Stimulated activated CD4-positive, alpha-beta T cell treated with anti-CD3 and anti-CD28 coated beads, Interleukin-12 subunit alpha, Interleukin-12 subunit beta, amount 100 ng/mL, for 4 hours (primary cell): Measurements from ENCODE around the gene ST7.
"Not testable (repeated sequence)": the region's sequence is repeated elsewhere in the genome, so short reads cannot be mapped to it uniquely, and the experiment has no call there.

Experiments used
- DNase-seq: peaks from one replicate; pipeline ENCODE4 v3.0.0-alpha.2; 2020

ST7 gene

GRCh38 chr7:116953372-116953905, at the start of gene ST7:
ST7 (plus strand) TSS chr7:116953501; CDS start chr7:116953541, 40 bp downstream.
- DNase-seq: peak; percentile 61

- DNase-seq: no peak
Observed at GRCh38 chr7:116906391-116906790, 46.9 kb upstream of the ST7 start.

GRCh38 chr7:116910383-116910782, 42.9 kb upstream of the ST7 start:
- DNase-seq: no peak

GRCh38 chr7:116911801-116912200, 41.5 kb upstream of the ST7 start:
- DNase-seq: no peak

- DNase-seq: no peak
Observed at GRCh38 chr7:116912269-116912909, 40.9 kb upstream of the ST7 start.

GRCh38 chr7:116918704-116919103, 34.6 kb upstream of the ST7 start:
- no peak for DNase-seq

- DNase-seq: no peak
Observed at GRCh38 chr7:116920359-116920758, 32.9 kb upstream of the ST7 start.

- no peak for DNase-seq
Observed at GRCh38 chr7:116922545-116922944, 30.8 kb upstream of the ST7 start.

GRCh38 chr7:116924741-116925140, 28.6 kb upstream of the ST7 start:
- no peak for DNase-seq

- DNase-seq: no peak
Observed at GRCh38 chr7:116929021-116929420, 24.3 kb upstream of the ST7 start.

GRCh38 chr7:116929914-116930913, 23.1 kb upstream of the ST7 start:
- DNase-seq: peak; percentile 74

- no peak for DNase-seq
Observed at GRCh38 chr7:116932566-116932965, 20.7 kb upstream of the ST7 start.

GRCh38 chr7:116933465-116933864, 19.8 kb upstream of the ST7 start:
- DNase-seq: no peak

- DNase-seq: no peak
Observed at GRCh38 chr7:116934580-116934979, 18.7 kb upstream of the ST7 start.

- not testable (repeated sequence) for DNase-seq
Observed at GRCh38 chr7:116936844-116937243, 16.5 kb upstream of the ST7 start.

GRCh38 chr7:116938678-116939077, 14.6 kb upstream of the ST7 start:
- no peak for DNase-seq

GRCh38 chr7:116940689-116941370, 12.5 kb upstream of the ST7 start:
- DNase-seq: no peak

GRCh38 chr7:116942504-116942903, 10.8 kb upstream of the ST7 start:
- no peak for DNase-seq

- no peak for DNase-seq
Observed at GRCh38 chr7:116948934-116949333, 4.4 kb upstream of the ST7 start.

- DNase-seq: no peak
Observed at GRCh38 chr7:116949941-116950801, 3.1 kb upstream of the ST7 start.

GRCh38 chr7:116950889-116951351, 2.4 kb upstream of the ST7 start:
- DNase-seq: no peak
